Medulla oblongata (tissue), 1 donor: Measurements from ENCODE around the gene NRN1L.
"Not testable (repeated sequence)": the region's sequence is repeated elsewhere in the genome, so short reads cannot be mapped to it uniquely, and the experiment has no call there.

Experiments used
- DNase-seq: peaks from one replicate; pipeline ENCODE4 v3.0.0-alpha.2; 2015; ENCODE audit errors: extremely low spot score

Gene NRN1L

GRCh38 chr16:67860589-67861398 lies 23.9 kb upstream of the NRN1L start:
- DNase-seq, result no peak

GRCh38 chr16:67861877-67862276 lies 22.8 kb upstream of the NRN1L start:
- no peak for DNase-seq

- DNase-seq, result no peak
Observed at GRCh38 chr16:67862623-67863583, 21.8 kb upstream of the NRN1L start.

- not testable (repeated sequence) for DNase-seq
Observed at GRCh38 chr16:67864044-67864443, 20.6 kb upstream of the NRN1L start.

DNA sequence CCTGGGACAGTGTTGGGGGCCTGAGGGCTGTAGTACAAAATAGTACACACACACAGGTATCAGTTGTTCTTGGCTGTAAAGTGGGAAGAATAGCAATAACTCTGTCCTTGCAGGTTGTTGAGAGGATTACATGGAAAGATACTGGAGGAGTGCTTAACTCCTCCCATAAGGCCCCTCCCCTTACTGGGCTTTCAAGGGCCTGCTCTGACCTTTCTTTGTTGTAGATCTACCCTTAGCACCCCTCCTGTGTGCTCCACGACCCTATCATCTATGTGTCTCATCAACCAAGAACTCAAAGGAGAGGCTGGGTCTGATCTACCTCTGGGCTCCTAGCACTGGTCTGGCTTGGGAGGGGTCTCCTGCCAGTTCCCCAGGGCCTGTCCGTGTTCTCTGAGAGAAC lies 20.1 kb upstream of the NRN1L start:
- no peak for DNase-seq

- no peak for DNase-seq
Observed at GRCh38 chr16:67865318-67865717, 19.4 kb upstream of the NRN1L start.

DNA sequence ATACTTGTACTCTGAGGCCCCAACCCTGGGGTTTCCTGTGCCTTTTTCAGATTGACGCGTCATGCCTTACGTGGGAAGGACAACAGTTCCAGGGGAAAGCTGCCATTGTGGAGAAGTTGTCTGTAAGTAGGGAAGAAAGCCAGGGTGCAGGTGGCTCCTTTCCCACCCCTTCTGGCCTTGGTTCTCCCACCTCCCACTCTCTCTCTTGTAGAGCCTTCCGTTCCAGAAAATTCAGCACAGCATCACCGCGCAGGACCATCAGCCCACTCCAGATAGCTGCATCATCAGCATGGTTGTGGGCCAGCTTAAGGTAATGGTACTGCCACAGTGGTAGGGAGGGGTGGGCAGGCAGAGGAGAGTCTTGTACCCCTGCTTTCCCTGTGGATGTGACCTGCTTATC lies 16.4 kb upstream of the NRN1L start:
- DNase-seq, result no peak

- no peak for DNase-seq
Observed at GRCh38 chr16:67869653-67870052, 15.0 kb upstream of the NRN1L start.

- DNase-seq, result no peak
Observed at GRCh38 chr16:67871256-67871655, 13.4 kb upstream of the NRN1L start.

GRCh38 chr16:67872131-67872630 lies 12.5 kb upstream of the NRN1L start:
- DNase-seq, result no peak

DNA sequence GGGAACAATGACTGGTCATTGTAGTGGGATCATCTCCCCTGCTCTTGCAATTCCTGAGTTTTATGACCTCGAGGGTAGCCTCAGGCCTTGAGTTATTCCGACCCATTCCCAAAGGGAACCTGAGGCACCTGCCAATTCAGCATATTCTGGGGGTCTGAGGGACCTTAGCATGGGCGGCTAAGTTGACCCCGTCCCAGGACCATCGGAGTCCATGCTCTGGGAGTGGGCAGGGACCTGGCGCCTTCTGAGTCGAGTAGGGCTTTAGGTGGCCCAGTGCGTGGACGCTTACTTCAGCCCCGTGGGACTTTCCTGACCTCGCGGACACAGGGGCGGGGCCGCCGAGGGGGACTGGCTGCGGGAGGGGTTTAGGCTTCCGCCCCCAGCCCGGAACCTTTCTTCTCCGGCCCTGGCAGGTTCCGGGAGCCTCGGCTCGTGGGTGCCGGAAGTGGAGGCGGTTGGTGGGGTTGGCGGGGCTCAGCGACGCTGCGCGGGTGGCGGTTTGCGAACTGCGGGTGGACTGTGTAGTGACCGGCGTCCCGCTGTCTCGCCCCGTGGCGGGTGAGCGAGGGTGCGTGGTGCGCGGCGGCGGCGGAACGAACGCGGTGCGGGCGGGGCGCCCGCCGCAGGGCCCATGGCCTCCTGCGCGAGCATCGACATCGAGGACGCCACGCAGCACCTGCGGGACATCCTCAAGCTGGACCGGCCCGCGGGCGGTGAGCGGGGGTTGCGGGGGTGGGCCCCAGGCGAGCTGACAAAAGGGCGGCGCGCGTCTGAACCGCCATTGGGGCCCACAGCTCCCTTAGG lies 11.9 kb upstream of the NRN1L start, which contains the start of gene EDC4:
TSS of gene EDC4 (plus strand) at position 422 of the 804 bp plus-strand sequence. CDS start at position 632, 210 bp downstream.
- DNase-seq, result peak; percentile 73

GRCh38 chr16:67873435-67874370 lies 11.0 kb upstream of the NRN1L start:
- no peak for DNase-seq

- DNase-seq, result no peak
Observed at GRCh38 chr16:67874372-67874771, 10.3 kb upstream of the NRN1L start.

DNA sequence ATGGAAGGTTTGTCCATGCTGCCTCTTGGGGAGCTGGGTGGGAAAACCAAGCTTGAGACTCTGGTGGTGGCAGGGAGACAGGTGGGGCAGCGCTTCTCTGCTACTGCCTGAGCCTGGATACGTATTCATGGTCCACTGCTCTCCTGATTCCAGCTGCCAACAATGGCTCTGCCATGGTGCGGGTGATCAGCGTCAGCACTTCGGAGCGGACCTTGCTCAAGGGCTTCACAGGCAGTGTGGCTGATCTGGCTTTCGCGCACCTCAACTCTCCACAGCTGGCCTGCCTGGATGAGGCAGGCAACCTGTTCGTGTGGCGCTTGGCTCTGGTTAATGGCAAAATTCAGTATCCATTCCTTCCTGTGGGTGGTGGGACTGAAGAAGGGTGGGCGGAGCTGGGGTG lies 7.6 kb upstream of the NRN1L start:
- DNase-seq, result no peak

DNA sequence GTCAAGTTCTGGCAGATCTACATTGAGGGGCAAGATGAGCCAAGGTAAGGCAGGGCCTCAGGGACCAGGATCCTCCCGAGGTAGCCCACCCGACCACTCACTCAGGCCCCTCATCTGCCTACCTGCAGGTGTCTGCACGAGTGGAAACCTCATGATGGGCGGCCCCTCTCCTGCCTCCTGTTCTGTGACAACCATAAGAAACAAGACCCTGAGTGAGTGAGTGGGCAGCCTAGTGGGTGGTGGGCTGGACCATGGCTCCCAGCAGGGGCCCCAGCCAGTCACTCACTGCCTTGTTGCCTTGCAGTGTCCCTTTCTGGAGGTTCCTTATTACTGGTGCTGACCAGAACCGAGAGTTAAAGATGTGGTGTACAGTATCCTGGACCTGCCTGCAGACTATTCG lies 6.5 kb upstream of the NRN1L start:
- DNase-seq, result no peak

GRCh38 chr16:67878846-67879245 lies 5.8 kb upstream of the NRN1L start:
- DNase-seq, result no peak

GRCh38 chr16:67879462-67879861 lies 5.2 kb upstream of the NRN1L start:
- no peak for DNase-seq

DNA sequence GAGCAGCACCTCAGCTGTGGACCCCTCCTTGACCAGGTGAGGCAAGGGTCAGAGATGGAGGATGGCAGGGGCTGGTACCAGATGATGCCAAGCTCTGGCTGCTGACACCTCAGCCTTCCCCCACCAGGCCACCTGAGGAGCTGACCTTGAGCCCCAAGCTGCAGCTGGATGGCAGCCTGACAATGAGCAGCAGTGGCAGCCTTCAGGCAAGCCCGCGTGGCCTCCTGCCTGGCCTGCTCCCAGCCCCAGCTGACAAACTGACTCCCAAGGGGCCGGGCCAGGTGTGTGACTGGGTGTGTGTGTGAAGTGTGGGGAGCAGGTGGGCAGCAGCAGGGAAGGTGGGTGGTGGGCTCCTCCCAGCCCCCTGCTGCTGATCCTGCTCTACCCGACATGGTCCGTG lies 4.7 kb upstream of the NRN1L start:
- DNase-seq, result no peak

DNA sequence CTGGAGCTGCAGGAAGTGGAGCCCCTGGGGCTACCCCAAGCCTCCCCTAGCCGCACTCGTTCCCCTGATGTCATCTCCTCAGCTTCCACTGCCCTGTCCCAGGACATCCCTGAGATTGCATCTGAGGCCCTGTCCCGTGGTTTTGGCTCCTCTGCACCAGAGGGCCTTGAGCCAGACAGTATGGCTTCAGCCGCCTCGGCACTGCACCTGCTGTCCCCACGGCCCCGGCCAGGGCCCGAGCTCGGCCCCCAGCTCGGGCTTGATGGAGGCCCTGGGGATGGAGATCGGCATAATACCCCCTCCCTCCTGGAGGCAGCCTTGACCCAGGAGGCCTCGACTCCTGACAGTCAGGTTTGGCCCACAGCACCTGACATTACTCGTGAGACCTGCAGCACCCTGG lies 4.1 kb upstream of the NRN1L start:
- DNase-seq, result no peak

DNA sequence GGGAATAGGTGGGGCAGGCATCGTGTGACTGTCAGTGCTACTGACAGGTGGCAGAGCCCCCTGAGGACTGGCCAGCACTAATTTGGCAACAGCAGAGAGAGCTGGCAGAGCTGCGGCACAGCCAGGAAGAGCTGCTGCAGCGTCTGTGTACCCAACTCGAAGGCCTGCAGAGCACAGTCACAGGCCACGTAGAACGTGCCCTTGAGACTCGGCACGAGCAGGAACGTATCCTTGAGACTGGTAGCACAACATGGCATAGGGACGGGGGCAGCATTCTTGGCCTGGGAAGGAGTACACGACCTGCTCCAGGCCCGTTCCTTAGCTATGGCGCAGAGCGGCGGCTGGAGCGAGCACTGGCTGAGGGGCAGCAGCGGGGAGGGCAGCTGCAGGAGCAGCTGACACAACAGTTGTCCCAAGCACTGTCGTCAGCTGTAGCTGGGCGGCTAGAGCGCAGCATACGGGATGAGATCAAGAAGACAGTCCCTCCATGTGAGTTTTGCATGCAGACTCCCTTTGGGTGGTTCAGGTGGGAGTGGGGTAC lies 3.0 kb upstream of the NRN1L start:
- peak; percentile 64 for DNase-seq
